GM21825 (cell line): ENCODE measurements around the gene BIK.

Experiments
- ATAC-seq: cut with Tn5 transposase; IDR thresholded peaks from one replicate; pipeline ENCODE4 v1.9.1; 2021; ENCODE audit warnings: mild to moderate bottlenecking, moderate library complexity; ENCODE audit not compliant: unreplicated experiment

The BIK gene

DNA sequence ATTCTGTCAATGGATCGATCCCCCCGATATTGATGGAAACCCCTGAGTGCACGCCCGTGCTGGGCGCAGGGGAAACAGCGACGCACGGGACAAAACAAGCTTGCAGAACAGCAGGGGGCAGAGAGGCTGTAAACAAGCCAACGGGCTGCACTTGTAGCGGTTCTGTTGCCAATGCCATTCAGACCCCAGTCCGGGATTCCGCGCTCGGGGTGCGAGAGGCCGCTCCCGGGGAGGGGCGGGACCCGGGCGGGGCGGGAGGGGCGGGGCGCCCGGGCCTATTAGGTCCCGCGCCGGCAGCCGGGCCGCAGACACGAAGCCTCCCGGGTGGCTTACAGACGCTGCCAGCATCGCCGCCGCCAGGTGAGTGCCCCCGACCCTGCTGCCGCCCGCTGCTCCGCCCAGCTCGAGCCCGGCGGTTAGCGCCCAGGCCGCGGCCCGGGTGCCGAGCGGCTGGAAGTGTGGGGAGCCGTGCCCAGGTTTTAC is at the start of gene BIK:
BIK (plus strand) TSS at position 307 of the 483 bp plus-strand sequence. CDS start 13,273 bp downstream, outside the sequence.
- ATAC-seq, result no peak

- no peak for ATAC-seq
Observed at GRCh38 chr22:43066134-43066533, 44.4 kb upstream of the BIK start.

- no peak for ATAC-seq
Observed at GRCh38 chr22:43066844-43067385, 43.6 kb upstream of the BIK start.

DNA sequence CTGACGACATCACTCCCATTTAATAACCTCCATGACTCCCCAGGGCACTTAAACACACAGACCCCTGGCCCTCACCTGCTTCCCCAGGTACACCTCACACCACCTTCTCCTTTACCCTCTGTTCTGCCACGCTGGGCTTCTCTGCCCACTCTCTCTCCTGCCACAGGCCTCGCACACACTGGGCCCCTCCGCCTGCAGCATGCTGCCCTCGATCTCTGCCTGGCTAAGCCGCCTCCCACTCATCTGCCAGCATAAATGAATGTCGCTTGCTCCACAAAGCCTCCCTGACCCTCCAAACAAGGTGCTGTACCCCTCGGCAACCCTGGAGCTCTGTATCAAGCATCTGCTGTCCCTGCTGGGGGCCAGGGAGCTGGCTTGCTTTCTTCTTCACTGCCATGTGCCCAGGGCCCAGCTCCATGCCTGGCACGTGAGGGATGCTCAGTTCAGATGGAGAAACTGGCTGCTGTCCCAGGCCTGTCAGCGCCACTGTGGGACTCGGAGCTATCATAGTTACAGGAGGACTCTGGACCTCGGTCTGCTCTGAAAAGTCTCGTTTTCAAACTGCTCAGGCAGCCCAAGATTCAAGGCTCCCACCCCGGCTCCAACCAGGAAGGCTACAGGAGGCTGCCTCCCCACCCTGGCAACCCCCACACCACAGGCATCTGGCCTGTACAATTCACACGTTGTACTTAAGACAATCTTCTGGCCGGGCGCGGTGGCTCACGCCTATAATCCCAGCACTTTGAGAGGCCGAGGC is 33.3 kb upstream of the BIK start:
- ATAC-seq, result no peak

DNA sequence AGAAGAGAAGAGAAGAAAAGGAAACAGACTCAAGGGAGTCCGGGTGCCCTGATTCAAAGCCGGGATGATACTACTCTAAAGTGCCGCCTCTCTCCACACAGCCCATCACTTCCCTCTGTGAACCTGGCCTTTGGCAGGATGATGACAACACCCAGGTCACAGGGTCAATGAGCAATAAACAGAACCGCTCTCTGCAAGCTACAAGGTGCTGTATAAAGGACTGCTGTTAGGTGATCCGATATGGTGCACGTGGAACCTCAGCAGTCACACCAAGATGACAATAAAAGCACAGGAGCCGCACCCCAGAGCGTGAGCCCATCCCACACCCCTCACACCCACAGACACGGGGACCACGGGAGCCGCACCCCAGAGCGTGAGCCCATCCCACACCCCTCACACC is 32.0 kb upstream of the BIK start:
- ATAC-seq, result no peak

DNA sequence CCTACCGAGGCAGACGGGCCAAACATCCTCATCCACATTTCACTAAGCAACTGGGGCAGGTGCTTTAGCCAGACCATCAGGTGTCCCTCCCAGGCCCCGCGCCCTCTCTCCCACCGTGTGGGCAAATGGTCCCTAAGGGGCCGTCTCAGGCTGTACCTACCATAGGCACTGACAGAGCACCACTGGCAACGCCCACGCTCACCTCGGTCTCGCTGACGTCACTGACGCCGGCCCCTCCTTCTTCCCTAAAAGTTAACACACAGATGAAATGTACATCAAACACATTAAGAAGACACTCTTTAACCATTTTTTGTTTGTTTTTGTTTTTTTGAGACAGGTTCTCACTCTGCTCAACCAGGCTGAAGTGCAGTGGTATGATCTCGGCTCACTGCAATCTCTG is 30.8 kb upstream of the BIK start:
- ATAC-seq, result no peak

DNA sequence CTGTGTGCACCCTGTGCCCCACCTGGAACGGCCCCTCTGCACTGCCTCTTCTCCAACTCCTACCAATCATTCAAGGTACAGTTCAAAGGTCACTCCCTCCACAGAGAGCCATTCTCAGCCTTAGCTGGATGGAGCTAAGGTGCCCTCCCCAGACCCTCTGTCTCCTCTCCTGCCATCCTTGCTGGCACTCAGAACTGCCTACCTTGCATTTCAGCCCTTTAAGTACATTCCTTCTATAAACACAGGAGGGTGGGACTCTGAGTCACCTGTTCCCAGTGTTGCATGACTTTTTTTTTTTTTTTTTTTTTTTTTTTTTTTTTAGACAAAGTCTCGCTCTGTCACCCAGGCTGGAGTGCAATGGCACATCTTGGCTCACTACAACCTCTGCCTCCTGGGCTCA is 29.9 kb upstream of the BIK start:
- no peak for ATAC-seq

DNA sequence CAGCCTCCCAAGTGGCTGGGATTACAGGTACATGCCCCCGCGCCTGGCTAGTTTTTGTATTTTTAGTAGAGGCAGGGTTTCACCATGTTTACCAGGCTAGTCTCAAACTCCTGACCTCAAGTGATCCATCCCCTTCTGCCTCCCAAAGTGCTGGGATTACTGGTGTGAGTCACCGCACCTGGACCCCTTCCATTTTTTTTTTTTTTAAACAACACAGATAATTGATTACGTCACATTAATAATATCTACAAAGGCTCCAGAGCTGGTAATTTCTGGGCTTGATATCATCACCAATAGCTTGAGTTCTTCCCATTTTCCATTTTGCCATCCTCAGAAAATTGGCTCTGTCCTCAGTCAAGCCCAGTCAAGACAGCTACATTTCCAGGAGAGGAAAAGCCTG is 28.6 kb upstream of the BIK start:
- no peak for ATAC-seq

DNA sequence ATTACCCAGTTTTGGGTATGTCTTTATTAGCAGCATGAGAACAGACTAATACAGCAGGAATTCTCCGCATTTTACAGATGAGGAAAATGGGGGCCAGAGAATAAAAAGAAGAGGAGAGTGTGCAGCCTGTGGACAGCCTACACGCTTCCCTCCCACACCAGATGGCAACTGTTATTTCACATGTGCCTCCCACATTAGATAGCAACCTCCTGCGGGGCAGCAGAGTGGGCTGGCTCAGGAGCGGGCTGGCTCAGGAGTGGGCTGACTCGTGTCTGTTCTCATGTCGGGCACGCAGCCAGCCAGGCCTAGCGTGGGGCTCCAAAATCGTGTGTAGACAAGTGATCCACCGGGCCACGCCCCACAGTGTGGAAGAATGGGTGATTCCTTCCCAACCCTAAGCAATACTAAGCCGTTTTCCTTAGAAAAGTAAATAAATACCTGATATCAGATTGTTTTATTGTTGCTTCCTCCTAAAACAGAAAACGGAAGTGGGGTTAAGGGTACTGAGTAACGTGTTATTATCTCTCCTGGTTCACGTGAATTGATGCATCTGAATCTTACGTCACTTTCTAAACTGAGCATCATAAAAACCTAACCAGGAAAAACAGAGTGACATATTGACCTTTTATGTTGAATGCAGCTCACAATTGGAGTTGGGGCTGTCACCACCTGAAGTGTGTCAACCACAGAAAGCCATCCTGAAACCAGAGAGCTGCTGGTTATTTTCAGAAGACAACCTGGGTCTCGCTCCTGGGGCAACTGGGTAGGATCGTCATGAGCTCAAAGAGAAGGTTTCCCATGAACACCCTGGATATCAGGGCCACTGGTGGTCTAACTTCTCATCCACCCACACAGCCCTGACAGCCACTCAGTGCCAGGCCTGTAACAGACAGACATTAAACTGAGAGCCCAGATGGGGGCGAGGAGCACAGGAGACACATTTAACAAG is 24.6 kb upstream of the BIK start:
- ATAC-seq, result no peak

- ATAC-seq, result no peak
Observed at GRCh38 chr22:43088627-43088983, 21.9 kb upstream of the BIK start.

GRCh38 chr22:43088984-43089717 is 21.4 kb upstream of the BIK start, which contains the start of gene TTLL1:
Gene TTLL1, minus strand, starts transcription at chr22:43089391. Its CDS starts 13,805 bp downstream, at chr22:43075586.
- ATAC-seq, result peak; percentile 62

- ATAC-seq, result no peak
Observed at GRCh38 chr22:43090130-43090789, 20.3 kb upstream of the BIK start.

GRCh38 chr22:43092085-43092484 is 18.5 kb upstream of the BIK start:
- no peak for ATAC-seq

DNA sequence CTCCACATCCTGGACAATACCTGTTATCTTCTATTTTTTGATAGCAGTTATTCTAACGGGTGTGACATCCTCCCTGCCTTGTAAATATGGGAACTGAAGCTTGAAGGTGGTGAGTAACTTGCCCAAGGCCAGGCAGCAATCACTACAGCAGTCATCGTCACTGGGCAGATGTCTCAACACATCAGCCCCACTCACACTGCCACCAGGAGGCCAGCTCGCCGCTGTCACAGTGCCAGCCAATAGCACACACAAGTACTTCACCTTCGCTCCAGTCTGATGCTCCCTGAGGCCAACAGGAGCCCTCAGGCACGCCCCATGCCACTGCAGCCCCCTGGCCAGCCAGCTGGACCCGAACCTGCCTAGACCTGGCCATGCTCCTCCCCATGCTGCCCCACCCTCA is 16.5 kb upstream of the BIK start:
- no peak for ATAC-seq

- no peak for ATAC-seq
Observed at GRCh38 chr22:43094551-43094950, 16.0 kb upstream of the BIK start.

- ATAC-seq, result no peak
Observed at GRCh38 chr22:43096420-43096819, 14.1 kb upstream of the BIK start.

DNA sequence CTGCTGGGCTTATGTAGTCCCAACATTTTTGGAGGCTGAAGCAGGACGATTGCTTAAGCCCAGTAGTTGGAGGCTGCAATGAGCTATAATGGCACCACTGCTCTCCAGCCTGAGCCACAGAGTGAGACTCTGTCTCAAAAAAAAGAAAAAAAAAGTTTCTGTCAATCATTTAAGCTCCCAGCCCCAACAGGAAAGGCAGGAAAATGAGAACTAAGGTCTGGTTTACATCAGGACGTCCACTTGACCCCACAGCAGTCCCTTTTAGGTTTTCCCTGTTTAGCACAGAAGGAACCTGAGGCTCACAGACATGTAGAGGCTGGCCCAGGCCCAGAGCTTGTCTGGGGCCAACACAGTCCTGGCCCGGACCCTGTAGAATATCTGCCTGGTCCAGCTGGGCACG is 12.2 kb upstream of the BIK start:
- ATAC-seq, result no peak

- ATAC-seq, result no peak
Observed at GRCh38 chr22:43099095-43099494, 11.5 kb upstream of the BIK start.

DNA sequence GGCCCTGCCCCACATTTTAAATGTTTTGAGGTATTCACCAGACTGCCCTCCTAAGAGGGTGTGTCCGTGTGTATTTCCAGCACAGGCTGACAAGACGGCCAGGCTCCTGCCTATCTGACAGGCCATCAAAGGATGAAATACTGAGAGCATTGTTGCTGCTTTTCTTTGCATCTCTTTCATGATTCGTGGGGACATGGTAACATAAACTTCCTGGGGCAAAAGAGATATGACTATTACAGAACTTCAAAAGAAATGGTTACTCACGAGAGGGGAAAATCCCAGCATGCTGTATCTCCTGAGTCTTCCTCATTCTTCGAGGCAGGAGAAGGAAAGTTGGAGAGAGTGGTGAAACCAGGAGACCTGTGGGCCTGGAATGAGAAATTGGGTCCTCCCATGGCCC is 10.3 kb upstream of the BIK start:
- ATAC-seq, result no peak

DNA sequence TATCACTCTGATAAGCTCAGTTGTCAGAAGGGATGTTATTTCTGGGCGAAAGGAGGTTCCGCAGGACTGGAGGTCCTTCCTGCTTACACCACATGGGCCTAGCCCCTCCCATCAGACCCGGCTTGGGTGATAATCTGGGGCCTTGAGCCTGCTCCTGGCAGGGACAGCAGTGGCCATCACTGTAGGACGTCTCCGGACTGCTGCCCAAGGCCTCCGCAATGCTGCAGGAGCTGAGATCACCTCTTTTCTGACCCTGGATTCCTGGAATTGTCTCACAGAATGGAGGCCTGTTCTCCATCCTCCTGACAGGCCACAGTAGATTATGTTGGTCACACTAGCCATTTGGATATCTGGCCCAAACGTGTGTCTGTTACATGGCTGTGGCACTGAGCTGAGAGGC is 9.2 kb upstream of the BIK start:
- ATAC-seq, result no peak
